ENCODE results near the gene SLC13A2.

The SLC13A2 gene

GRCh38 chr17:28494445-28495188, 21.2 kb downstream of the SLC13A2 start:
- DNase-seq, result peak; percentile 74 to 89 (median 86)

DNA sequence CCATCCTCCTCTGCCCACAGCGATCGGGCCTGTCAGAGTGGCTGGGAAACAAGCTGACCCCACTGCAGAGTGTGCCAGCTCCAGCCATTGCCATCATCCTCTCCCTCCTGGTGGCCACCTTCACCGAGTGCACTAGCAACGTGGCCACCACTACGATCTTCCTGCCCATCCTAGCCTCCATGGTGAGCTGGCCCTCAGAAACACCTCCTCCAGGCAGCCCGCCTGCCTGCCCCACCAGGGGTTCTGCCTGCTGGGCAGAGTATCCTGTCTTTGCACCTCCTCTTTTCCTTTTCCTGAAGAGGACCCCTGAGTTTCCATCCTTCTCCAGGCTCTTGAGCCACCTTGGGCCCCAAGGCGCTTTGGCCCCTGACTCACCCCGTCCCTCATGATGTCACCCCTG, 22.2 kb downstream of the SLC13A2 start:
- DNase-seq, result no peak

GRCh38 chr17:28497931-28498330, 24.5 kb downstream of the SLC13A2 start:
- DNase-seq, result no peak

GRCh38 chr17:28498652-28499363, 25.4 kb downstream of the SLC13A2 start:
- no peak for DNase-seq

DNA sequence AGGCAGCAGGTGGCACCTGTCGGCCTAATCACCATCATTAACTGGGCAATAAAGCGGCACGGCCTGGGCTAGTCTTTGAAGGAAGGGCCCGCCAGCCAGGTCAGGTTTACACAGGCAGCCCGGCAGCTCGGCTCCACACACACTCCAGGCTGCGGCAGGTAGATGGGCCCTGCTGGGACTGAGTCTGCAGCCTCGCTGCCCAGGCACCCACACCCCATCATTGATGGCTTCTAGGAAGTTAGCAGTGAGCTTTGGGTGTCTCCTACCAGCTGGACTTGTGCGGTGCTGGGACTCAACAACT, 25.9 kb downstream of the SLC13A2 start:
- no peak for DNase-seq

DNA sequence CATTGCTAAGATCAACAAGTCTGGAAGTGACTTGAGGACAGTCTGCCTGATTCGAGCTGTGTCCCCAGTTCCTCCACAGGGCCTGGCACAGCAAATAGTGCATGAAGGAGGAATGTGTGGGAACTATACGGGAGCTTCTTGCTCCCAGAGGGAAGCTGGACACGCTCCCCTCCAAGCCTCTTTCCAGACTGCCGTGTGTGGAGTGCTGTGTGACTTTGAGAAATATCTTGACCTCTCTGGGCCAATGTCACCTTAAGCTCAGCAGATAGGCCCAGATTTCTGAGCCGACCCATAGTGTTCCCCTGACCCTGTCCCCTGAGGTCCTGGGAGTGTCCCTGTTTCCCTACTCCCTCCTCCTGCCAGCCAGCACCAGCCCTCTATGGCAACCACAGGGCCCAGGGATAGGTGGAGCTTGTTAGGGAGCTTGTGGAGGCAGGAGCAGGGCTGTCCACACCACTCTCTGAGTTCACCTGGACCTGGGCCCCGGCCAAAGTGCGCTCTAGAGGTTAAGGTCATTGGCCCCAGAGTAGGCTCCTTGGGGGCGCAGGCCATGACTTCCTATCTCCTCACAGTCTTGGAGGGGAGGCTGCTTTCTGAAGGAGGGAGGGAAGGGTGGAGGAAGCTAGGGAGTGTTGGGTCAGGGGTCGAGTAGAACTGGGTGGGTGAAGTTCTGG, 26.4 kb downstream of the SLC13A2 start:
- DNase-seq, result no peak

DNA sequence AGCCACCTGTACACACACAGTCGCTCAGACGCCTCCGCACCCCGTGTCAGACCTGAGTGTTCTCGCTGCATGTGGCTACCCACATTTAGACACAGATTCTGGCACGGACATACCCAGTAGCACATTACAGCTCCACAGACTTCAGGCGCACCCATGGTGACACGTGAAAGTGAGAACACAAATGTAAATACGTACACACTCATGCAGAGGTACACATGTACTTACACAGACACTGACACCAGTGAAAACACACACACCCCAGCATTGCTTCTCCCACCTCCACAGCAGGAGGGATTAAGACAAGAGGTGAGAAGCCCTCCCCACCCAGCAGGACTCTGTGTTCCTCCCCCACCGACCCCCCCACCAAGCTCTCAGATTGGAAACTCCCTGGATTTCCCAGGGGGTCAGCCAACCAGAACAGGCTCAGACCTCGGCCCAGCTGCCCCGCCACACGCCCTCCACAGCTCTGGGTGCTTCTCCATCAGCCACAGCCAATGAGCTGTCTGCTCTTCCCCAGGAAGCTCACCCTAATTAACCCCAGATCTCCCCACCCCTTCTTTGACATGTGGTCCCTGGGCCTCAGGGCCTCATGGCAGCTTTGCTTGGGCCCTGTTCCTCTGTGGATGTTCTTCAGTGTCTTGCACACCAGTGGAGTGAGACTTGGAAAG, 27.4 kb downstream of the SLC13A2 start:
- peak in 3 of 4 experiments; percentile 15 to 49 (median 27) for DNase-seq

DNA sequence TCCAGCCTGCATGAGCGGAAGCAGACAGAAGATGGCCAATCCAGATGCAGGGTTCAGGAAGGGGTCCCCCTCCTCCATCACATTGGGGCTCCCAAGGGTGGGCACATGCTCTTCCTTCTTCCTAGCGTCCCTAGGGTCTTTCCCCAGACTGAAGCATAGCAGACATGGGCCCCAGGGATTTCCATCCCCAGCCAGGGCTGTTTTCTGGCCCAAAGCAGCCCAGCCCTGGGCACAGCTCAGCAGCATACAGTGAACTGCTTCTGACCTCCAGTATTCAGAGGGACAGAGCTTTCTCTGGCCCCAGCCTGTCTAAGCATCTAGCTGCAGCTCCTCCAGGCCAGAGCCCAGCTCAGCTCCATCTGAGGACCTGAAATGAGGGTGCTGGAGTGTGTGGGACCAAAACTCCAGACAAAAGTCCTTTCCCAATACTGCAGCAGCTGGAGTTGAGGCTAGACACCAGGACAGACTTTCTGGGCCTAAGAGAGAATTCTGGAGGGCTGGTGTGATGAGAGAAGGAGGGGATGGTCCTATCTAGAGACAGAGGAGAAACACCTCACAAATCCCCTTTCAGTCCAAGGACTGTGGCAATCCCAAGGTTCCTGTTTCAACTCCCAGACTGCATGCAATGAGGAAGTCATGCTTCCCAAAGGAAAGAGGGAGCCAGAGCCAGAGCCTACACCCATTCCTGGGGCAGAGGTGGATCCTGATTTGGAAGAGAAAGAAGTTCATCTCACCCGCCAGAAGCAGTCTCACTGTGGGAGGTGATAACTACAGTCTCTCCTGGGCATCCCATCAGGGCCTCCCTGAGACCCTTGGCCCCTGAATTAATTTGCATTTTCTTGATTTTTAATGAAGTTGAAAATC, 28.2 kb downstream of the SLC13A2 start:
- DNase-seq, result no peak

- DNase-seq, result no peak
Observed at GRCh38 chr17:28503420-28503819, 30.0 kb downstream of the SLC13A2 start.

DNA sequence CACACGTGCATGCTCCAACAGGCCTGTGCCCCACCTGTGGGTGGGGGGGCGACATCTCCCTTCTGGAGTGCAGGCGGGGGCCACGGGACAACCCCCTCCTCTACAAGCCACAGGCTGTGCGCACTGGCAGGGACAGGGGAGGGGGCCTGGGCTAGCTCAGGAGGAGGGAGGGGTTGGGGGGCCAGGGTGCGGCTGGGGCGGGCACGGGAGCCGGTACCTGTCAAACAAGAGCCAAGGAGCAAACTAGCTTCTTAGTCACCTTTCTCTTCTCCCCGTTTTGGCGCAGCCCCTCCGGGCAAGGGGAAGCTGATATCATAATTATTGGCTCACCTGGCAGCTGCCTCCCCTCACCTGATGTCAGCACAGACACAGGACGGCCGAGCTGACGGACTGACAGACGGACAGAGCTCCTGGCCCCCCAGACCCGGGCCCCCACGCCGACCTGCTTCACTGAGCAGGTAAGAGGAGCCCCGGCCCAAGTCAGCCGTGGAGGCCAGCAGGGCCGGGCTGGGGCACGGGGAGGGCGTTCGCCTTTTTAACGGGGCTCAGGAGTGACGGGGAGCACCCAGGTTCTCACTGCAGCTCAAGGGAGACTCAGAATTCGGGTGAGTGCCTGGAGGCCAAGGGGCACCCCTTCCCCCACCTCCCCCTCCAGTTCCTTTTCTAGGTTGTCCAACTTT, 32.7 kb downstream of the SLC13A2 start, which contains the start of gene FOXN1:
Gene FOXN1 (plus strand): TSS at position 363 of the 680 bp plus-strand sequence. CDS start 17,622 bp downstream, outside the sequence.
- DNase-seq, result no peak

DNA sequence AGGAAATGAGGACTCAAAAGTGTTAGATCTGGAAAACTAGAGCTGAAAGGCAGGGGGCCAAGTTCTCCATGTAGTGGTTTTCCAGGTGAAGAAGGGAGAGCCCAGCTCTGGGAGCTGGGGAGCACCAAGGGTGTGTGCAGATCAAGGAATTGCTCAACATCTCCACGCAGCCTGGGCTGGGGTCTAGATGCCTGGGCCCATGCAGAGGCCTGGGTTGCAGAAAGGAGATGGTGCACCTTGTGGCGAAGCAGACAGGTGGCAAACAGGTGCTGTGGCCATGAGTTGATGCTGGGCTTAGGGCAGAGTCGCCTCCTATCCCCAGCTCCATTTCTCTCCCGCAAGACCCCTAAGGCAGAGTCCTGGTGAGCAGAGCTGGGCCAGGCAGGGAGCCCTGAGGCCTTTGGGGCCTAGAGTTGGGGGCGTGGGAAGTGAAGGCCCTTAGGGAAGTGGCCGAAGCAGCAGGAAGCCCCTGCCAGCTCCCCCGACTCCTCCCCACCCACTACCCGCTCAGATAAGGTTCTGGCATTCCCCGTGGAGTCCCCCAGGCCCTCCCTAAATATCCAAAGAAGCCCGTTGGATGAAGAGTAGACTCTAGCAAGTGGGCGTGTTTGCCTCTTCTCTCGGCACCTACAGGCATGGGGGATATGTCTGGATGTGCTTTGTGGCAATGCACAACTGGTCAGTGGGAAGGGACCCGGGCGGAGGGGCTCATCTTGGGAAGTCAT, 33.5 kb downstream of the SLC13A2 start:
- no peak for DNase-seq

DNA sequence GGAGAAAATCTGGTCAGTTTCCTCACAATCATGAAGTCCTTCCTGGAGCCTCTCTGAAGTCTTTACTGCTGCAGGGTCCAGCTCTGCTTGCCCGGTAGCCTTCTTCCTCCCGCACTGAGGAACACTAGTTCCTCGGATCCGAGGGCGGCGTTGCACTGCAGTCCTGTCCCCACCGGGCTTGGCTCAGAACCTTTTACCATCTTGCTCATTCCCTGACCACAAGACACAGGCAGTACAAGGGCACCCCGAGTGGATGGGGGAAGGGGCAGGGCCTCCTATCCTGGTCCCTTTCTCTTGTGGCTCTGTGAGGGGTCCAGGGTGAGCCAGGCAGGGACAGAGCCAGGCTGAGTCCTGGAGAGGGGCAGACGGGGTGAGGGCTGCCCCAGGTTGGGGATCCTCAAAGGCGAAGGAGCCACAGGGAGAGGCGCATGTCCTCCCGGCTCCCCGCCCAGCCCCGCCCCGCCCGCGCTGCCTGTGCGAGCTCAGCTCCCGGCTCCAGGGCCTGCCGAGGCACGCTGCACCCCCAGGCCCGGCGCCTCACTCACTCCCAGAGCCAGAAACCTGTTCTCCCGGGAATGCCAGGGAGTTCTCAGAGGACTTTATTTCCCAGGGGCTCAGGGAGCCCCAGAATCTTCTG, 34.2 kb downstream of the SLC13A2 start:
- no peak for DNase-seq

DNA sequence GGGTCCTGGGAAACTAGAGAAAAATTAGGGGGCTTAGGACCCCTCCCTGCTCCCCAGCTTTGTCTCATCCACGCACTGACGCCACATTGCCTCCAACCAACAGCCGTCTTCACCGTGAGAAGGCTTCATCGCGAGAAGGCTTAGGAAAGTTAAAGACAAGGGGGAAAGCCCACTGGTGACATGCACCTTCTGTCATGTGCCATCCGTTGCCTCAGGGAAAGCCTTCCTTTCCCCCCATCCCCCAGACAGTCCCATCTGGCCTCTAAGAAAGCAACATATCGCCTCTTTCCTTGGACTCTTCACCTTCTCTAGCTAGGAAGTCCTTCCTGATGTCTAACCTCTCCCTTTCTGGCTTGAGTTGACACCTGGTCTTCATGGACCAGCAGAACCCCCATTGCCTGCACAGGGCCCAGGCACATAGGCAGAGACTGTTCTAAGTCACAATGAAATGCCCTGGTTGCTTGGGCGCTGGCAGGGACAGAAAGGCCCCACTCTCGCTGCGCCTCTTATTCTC, 34.8 kb downstream of the SLC13A2 start:
- no peak for DNase-seq

- DNase-seq, result peak; percentile 80 to 92 (median 86)
Observed at GRCh38 chr17:28509789-28510188, 36.3 kb downstream of the SLC13A2 start.

DNA sequence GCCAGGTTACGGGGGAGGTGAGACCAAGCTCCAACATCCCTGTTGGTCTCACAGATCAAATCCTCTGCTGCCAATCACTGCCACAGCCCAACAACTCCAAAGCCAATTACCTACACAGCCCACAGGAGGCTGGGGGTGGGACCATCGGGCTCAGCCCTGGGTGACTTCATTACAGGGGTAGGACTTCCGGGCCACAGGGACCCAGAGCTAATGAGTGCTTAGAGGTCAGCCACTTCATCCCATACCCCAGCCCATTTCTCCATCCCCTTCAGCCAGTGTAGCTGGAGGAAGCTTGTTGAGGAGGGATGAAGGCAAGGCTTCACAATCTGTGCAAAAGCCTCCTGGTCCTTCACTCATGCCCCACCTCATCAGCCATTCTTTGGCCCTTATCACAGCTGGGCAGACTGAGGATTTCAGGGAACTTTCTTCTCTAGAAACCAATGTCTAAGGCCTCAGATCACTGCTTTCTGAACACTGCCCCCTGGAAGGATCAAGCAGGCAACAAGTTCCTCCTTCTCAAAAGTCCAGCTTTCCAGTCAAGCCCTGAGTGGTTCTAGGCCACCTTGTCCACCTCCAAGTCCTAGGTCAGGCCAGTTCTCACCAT, 38.5 kb downstream of the SLC13A2 start:
- DNase-seq, result peak in 3 of 4 experiments; percentile 20 to 55 (median 36)

DNA sequence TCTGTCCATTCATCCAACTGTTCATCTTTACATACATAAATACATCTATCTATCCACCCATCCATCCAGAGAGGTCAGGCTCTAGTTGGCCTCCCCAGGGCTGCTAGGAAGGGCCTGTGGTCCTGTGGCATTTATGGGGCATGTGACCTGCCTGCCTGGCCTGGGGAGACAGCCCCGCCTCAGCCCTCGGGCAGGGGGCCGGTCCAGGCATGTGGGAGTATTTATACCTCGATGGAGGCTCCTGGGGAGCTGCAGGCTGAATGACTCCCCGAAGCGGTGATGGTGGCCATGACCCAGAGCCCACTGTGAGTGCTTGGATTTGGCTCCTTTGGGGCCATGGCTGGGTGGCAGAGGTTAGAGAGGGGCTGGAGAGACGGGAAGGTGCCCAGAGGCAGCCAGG, 40.0 kb downstream of the SLC13A2 start:
- no peak for DNase-seq

DNA sequence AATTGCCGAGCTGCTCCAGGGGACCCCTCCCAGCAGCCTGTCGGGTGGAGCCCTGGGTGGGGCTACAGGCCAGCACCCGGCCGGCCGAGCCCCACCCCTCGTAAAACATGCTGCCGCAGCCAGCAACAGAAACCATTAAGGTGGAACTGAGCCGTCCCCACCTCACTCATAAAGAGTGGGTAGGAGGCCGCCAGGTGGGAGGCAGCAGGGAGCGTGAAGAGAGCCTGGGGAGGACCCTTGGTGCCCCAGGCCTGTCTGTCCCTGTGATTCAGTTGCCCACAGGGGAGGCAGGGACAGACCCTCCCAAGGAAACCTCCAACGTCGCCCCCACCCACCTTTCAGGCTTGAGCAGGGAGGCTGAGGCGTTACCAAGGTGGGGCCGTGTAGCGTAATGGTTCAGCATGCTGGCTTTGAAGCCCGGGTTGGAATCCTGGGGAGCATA, 41.1 kb downstream of the SLC13A2 start:
- no peak for DNase-seq

DNA sequence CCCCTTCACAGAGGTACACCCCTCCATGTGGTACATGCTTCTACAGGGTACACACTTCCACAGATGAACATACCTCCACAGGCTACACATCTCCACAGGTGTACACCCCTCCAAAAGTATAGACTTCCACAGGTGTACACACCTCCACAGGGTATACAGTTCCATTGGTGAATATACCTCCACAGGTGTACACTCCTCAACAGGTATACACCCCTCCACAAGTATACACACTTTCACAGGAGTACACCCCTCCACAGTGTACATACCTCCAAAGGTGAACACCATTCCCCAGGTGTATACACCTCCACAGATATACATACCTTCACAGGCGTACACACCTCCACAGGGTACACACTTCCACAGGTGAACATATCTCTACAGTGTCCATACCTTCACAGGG, 42.1 kb downstream of the SLC13A2 start:
- DNase-seq, result no peak

DNA sequence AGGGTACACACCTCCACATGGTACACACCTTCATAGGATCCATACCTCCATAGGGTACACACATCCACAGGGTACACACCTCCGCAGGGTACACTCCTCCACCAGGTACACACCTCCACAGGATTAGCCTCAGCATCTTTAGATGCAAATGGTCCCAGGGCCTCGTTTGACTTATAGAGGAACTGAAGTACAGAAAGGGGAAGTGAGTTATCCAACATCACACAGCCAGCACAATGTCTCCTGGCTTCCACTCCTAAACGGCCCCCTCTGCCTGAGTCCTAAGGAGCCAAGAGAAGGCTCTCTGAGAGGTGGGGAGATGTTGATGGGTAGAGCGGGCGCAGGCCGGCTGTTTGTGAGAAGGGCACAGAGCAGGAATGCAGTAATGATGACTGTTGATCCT, 44.7 kb downstream of the SLC13A2 start:
- peak; percentile 54 to 81 (median 68) for DNase-seq
